Mesothelial cell of epicardium (in vitro differentiated cells): Measurements from ENCODE around the gene FAM98A. TPM values are rescaled to one million over a fixed set of nuclear protein-coding genes. Genes with fewer than 3 reads are reported as not detected.

Experiments
- DNase-seq, 2 experiments: peaks; one replicate each; pipeline ENCODE4 v3.0.0; 2021; ENCODE audit warnings: low spot score in 2 of 2; ENCODE audit not compliant: unreplicated experiment in 2 of 2
- H3K27ac Mint-ChIP-seq: 2 replicates; pipeline ENCODE4 v1.8.0; 2021; ENCODE audit warnings: mixed read lengths
- H3K27me3 Mint-ChIP-seq: 2 replicates; pipeline ENCODE4 v1.8.0; 2021; ENCODE audit warnings: low read depth, mixed read lengths
- H3K36me3 Mint-ChIP-seq: 2 replicates; pipeline ENCODE4 v1.8.0; 2021; ENCODE audit warnings: mixed read lengths
- H3K4me1 Mint-ChIP-seq: 2 replicates; pipeline ENCODE4 v1.8.0; 2021; ENCODE audit warnings: mixed read lengths
- H3K4me3 Mint-ChIP-seq: 2 replicates; pipeline ENCODE4 v1.8.0; 2021; ENCODE audit warnings: mild to moderate bottlenecking, moderate library complexity, mixed read lengths
- H3K9me3 Mint-ChIP-seq: 2 replicates; pipeline ENCODE4 v1.8.0; 2021; ENCODE audit warnings: mixed read lengths
- total RNA-seq: library from RNA; stranded (reverse); gene quantifications from 3 replicates; pipeline ENCODE4 v1.2.1, GENCODE V29; 2021
- TF ChIP-seq, protein P1 (sequence below): fragments of 200-600 bp; sonication (generic); IDR thresholded peaks from one replicate; pipeline ENCODE4 v1.5.0; 2021; ENCODE audit warnings: antibody characterized with exemption; ENCODE audit not compliant: unreplicated experiment

FAM98A gene
- total RNA-seq, 1 donor from 2014 or later, result 29.4 TPM

DNA sequence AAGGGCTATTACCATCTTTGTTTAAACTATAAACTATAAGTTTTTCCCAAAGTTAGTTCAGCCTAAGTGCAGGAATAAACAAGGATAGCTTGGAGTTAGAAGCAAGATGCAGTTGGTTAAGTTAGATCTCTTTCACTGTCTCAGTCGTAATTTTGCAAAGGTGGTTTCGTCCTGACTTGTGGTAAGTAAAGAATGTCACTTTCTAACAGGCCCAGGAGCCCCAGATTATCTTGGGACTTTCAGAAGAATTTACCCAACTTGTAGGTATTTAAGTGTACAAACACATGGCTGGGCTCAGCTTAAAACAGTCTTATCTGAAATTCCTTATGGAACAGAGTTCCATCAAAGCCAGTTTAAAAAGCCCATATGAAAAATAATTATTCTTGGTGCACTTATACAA lies 18.3 kb upstream of the FAM98A start:
- H3K36me3 Mint-ChIP-seq, result peaks cover 5% of the 10 kb centered on the region
- TF ChIP-seq, protein P1, sequence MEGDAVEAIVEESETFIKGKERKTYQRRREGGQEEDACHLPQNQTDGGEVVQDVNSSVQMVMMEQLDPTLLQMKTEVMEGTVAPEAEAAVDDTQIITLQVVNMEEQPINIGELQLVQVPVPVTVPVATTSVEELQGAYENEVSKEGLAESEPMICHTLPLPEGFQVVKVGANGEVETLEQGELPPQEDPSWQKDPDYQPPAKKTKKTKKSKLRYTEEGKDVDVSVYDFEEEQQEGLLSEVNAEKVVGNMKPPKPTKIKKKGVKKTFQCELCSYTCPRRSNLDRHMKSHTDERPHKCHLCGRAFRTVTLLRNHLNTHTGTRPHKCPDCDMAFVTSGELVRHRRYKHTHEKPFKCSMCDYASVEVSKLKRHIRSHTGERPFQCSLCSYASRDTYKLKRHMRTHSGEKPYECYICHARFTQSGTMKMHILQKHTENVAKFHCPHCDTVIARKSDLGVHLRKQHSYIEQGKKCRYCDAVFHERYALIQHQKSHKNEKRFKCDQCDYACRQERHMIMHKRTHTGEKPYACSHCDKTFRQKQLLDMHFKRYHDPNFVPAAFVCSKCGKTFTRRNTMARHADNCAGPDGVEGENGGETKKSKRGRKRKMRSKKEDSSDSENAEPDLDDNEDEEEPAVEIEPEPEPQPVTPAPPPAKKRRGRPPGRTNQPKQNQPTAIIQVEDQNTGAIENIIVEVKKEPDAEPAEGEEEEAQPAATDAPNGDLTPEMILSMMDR, result no peak
- no peak overlapping the region for H3K27ac Mint-ChIP-seq
- H3K4me1 Mint-ChIP-seq, result peaks cover 11% of the 10 kb centered on the region
- H3K4me3 Mint-ChIP-seq, result no peak overlapping the region
- DNase-seq, result no peak
- H3K27me3 Mint-ChIP-seq, result no peaks in the 10 kb centered on the region
- H3K9me3 Mint-ChIP-seq, result peaks cover 38% of the 10 kb centered on the region

DNA sequence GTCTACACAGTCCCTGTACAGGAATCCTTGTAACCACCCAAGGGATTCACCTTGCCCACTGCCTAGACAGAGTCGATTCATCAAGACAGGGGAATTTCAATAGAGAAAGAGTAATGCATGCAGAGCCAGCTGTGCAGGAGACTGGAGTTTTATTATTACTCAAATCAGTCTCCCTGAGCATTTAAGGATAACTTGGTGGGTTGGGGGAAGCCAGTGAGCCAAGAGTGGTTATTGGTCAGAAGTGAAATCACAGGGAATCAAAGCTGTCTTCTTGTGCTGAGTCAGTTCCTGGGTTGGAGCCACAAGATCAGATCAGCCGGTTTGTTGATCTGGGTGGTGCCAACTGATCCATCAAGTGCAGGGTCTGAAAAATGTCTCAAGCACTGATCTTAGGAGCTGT lies 17.8 kb upstream of the FAM98A start:
- H3K27me3 Mint-ChIP-seq, result no peaks in the 10 kb centered on the region
- H3K9me3 Mint-ChIP-seq, result peaks cover 38% of the 10 kb centered on the region
- H3K4me3 Mint-ChIP-seq, result no peak overlapping the region
- H3K36me3 Mint-ChIP-seq, result peaks cover 5% of the 10 kb centered on the region
- H3K4me1 Mint-ChIP-seq, result peaks cover 11% of the 10 kb centered on the region
- DNase-seq, result no peak
- no peak overlapping the region for H3K27ac Mint-ChIP-seq
- TF ChIP-seq, protein P1, result no peak

DNA sequence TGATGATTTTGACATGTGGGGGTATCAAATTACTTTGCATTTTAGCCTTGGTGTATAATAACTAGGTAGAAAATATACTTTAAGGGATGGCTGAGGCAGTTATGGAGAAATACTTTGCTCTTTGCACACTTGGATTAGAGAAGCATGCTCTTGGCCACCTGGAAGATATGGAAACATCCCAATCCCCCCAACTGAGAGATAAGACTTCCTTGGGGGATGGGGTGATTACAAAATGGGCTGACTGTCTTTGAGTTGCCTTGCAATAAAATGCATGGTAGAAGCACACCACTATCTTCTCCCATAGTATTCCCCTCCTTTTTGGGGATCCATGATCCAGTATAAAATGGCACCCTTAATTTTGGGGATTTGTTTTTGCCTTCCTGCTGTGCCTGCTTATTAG lies 15.1 kb upstream of the FAM98A start:
- TF ChIP-seq, protein P1, result no peak
- H3K36me3 Mint-ChIP-seq, result peaks cover 5% of the 10 kb centered on the region

DNA sequence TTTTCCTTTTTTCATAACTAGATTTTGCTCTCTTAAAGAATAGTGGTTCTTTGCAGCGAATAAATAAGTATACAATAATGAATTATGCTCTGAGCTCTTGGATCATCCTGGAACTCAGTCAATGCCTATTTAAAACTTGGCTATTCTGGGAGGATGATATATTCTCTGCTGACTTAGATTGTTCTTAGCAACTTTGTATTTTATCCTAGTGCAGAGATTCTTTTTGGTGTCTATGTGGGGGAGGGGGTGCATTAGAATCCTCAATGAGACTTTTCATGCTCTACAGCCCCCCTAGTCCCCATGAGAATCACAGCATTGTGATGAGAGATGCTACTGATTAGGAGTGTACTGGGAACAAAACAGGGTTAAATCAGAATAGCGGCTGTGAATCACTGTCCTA lies 8.8 kb upstream of the FAM98A start:
- peaks cover 19% of the 10 kb centered on the region for H3K4me1 Mint-ChIP-seq
- H3K4me3 Mint-ChIP-seq, result no peak overlapping the region
- no peak for DNase-seq
- H3K27me3 Mint-ChIP-seq, result no peaks in the 10 kb centered on the region
- H3K9me3 Mint-ChIP-seq, result peaks cover 14% of the 10 kb centered on the region
- TF ChIP-seq, protein P1, result no peak
- no peak overlapping the region for H3K27ac Mint-ChIP-seq
- H3K36me3 Mint-ChIP-seq, result no peaks in the 10 kb centered on the region

More for the DNA sequence above, 15.1 kb upstream of the FAM98A start:
- Mint-ChIP-seq H3K27me3 (no peaks in the 10 kb centered on the region), H3K4me1 (peaks cover 11% of the 10 kb centered on the region), H3K27ac (no peak overlapping the region), H3K9me3 (peaks cover 45% of the 10 kb centered on the region), H3K4me3 (no peak overlapping the region)
- DNase-seq, result no peak

DNA sequence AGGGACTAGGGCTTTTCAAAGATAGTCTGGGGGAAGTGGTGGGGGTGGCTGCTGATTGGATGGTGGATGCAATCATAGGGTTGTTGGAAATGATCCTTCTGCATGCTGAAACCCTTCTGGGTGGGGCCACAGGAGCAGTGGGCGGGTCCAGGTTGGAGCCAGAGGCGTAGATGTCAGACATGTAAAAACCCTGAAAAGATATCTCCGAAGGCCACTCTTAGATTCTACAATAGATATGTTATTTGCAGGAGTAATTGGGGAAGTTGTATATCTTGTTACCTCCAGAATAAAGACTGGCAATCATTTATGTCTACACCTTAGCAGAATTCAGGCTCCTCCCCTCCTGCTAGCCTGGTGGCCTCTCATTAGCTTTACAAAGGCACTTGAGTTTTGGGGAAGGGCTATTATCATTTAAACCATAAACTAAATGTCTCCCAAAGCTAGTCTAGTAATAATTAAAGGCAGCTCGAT lies 8.2 kb upstream of the FAM98A start:
- Mint-ChIP-seq H3K4me3 (no peak overlapping the region), H3K27me3 (no peaks in the 10 kb centered on the region), H3K9me3 (peaks cover 14% of the 10 kb centered on the region), H3K4me1 (peaks cover 19% of the 10 kb centered on the region), H3K27ac (no peak overlapping the region), H3K36me3 (no peaks in the 10 kb centered on the region)
- TF ChIP-seq, protein P1, result no peak
- no peak for DNase-seq

DNA sequence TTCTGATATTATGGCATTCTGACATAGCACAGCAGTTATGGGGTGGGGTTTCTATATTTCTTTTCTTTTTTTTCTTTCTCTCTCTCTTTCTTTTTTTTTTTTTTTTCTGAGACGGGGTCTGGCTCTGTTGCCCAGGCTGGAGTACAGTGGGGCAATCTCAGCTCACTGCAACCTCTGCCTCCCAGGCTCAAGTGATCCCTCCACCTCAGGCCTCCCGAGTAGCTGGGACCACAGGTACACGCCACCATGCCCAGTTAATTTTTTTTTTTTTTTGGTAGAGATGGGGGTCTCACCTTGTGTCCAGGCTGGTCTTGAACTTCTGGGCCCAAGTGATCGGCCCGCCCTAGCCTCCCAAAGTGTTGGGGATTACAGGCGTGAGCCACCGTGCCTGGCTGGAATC lies 7.5 kb upstream of the FAM98A start:
- TF ChIP-seq, protein P1, result no peak
- H3K9me3 Mint-ChIP-seq, result peaks cover 14% of the 10 kb centered on the region
- H3K4me3 Mint-ChIP-seq, result no peak overlapping the region
- H3K36me3 Mint-ChIP-seq, result no peaks in the 10 kb centered on the region
- H3K4me1 Mint-ChIP-seq, result peaks cover 19% of the 10 kb centered on the region
- DNase-seq, result no peak
- no peaks in the 10 kb centered on the region for H3K27me3 Mint-ChIP-seq
- H3K27ac Mint-ChIP-seq, result peak overlapping the region; percentile 53
